Measurements from ENCODE around the gene ARAF.
A peak's percentile ranks its signal among the peaks of the same experiment; 100 is the strongest.

The ARAF gene

DNA sequence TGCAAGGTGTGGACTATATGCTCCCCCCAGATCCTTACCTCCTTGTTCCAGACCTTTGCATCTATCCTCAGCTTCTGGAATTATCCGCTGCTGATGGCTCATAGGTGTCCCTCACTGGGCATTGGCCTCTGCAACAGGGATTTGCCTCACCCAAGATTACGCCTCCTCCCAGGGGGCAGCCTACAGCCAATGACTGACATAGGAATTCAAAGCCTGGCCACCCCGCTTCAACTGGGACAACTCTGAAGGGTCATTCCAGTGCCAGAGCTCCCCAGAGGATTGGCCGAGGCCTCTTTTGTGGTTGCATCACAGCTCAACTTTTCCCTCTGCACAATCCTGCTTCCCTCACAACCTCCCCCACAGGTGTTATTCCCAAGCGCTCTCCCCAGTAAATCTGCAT is 53.6 kb downstream of the ARAF start:
- Histone ChIP-seq H3K4me1 (ENCODE audit: low read length) (no peaks in the 10 kb centered on the region), H3K9me3 (replicated peaks; ENCODE audit: insufficient read depth, low read length) (no peaks in the 10 kb centered on the region), H3K27me3 (replicated peaks; ENCODE audit: insufficient read depth, low read length) (no peaks in the 10 kb centered on the region), H3F3A (ENCODE audit: insufficient read depth, low read length) (no peaks in the 10 kb centered on the region), H3K9ac (ENCODE audit: low read length) (no peak overlapping the region), H3K4me2 (ENCODE audit: low read depth, low read length) (no peak overlapping the region), H3K9me2 (replicated peaks; ENCODE audit: insufficient read depth, low read length) (no peaks in the 10 kb centered on the region), H2AFZ (ENCODE audit: low read length) (no peak overlapping the region), H3K27ac (ENCODE audit: low read length) (no peak overlapping the region), H3K4me3 (ENCODE audit: low read length) (no peak overlapping the region), H3K79me2 (ENCODE audit: low read length) (no peaks in the 10 kb centered on the region), H3K36me3 (replicated peaks; ENCODE audit: insufficient read depth, low read length) (no peaks in the 10 kb centered on the region), H4K20me1 (ENCODE audit: insufficient read depth, low read length) (no peaks in the 10 kb centered on the region)
- no peak for TF ChIP-seq EZH2 (optimal IDR thresholded peaks at IDR 0.05; ENCODE audit: low read depth, low read length)
- no peak for TF ChIP-seq EZH2phosphoT487 (IDR thresholded peaks at IDR 0.05; ENCODE audit: low read length)
- TF ChIP-seq, protein P1, sequence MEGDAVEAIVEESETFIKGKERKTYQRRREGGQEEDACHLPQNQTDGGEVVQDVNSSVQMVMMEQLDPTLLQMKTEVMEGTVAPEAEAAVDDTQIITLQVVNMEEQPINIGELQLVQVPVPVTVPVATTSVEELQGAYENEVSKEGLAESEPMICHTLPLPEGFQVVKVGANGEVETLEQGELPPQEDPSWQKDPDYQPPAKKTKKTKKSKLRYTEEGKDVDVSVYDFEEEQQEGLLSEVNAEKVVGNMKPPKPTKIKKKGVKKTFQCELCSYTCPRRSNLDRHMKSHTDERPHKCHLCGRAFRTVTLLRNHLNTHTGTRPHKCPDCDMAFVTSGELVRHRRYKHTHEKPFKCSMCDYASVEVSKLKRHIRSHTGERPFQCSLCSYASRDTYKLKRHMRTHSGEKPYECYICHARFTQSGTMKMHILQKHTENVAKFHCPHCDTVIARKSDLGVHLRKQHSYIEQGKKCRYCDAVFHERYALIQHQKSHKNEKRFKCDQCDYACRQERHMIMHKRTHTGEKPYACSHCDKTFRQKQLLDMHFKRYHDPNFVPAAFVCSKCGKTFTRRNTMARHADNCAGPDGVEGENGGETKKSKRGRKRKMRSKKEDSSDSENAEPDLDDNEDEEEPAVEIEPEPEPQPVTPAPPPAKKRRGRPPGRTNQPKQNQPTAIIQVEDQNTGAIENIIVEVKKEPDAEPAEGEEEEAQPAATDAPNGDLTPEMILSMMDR (IDR thresholded peaks at IDR 0.05; ENCODE audit: low read length), result no peak
- DNase-seq, result no peak

- Histone ChIP-seq H3K36me3 (replicated peaks; ENCODE audit: insufficient read depth, low read length) (no peaks in the 10 kb centered on the region), H3K9me2 (replicated peaks; ENCODE audit: insufficient read depth, low read length) (no peaks in the 10 kb centered on the region), H3K4me1 (ENCODE audit: low read length) (no peaks in the 10 kb centered on the region), H3K79me2 (ENCODE audit: low read length) (no peaks in the 10 kb centered on the region), H2AFZ (ENCODE audit: low read length) (no peak overlapping the region), H3F3A (ENCODE audit: insufficient read depth, low read length) (no peaks in the 10 kb centered on the region), H3K4me3 (ENCODE audit: low read length) (no peak overlapping the region), H3K9me3 (replicated peaks; ENCODE audit: insufficient read depth, low read length) (no peaks in the 10 kb centered on the region), H3K9ac (ENCODE audit: low read length) (no peak overlapping the region), H3K4me2 (ENCODE audit: low read depth, low read length) (no peak overlapping the region), H3K27ac (ENCODE audit: low read length) (no peak overlapping the region), H4K20me1 (ENCODE audit: insufficient read depth, low read length) (no peaks in the 10 kb centered on the region), H3K27me3 (replicated peaks; ENCODE audit: insufficient read depth, low read length) (no peaks in the 10 kb centered on the region)
- no peak for DNase-seq
- TF ChIP-seq EZH2phosphoT487 (IDR thresholded peaks at IDR 0.05; ENCODE audit: low read length), result no peak
- TF ChIP-seq, protein P1 (IDR thresholded peaks at IDR 0.05; ENCODE audit: low read length), result no peak
- no peak for TF ChIP-seq EZH2 (optimal IDR thresholded peaks at IDR 0.05; ENCODE audit: low read depth, low read length)
These were observed 58.0 kb downstream of the ARAF start for GRCh38 chrX:47618923-47619485.

GRCh38 chrX:47619486-47620302 is 58.7 kb downstream of the ARAF start, which contains the start of gene SYN1:
TSS of gene SYN1 (minus strand) at chrX:47619857. CDS start at chrX:47619728, 129 bp downstream.
- no peaks in the 10 kb centered on the region for H3K4me1 ChIP-seq (ENCODE audit: low read length)
- H3K9me3 ChIP-seq (replicated peaks; ENCODE audit: insufficient read depth, low read length), result no peaks in the 10 kb centered on the region
- H3K27ac ChIP-seq (ENCODE audit: low read length), result no peak within 1 kb of the TSS
- no peak within 1 kb of the TSS for H3K4me3 ChIP-seq (ENCODE audit: low read length)
- H3K9me2 ChIP-seq (replicated peaks; ENCODE audit: insufficient read depth, low read length), result no peaks in the 10 kb centered on the region
- H3K27me3 ChIP-seq (replicated peaks; ENCODE audit: insufficient read depth, low read length), result no peaks in the 10 kb centered on the region
- H3K36me3 ChIP-seq (replicated peaks; ENCODE audit: insufficient read depth, low read length), result no peaks in the 10 kb centered on the region
- no peak within 1 kb of the TSS for H3K4me2 ChIP-seq (ENCODE audit: low read depth, low read length)
- no peaks in the 10 kb centered on the region for H4K20me1 ChIP-seq (ENCODE audit: insufficient read depth, low read length)
- H3K9ac ChIP-seq (ENCODE audit: low read length), result no peak within 1 kb of the TSS
- H2AFZ ChIP-seq (ENCODE audit: low read length), result no peak within 1 kb of the TSS
- peak; percentile 76 for DNase-seq
- no peaks in the 10 kb centered on the region for H3K79me2 ChIP-seq (ENCODE audit: low read length)
- no peak for TF ChIP-seq EZH2 (optimal IDR thresholded peaks at IDR 0.05; ENCODE audit: low read depth, low read length)
- no peak for TF ChIP-seq EZH2phosphoT487 (IDR thresholded peaks at IDR 0.05; ENCODE audit: low read length)
- TF ChIP-seq, protein P1 (IDR thresholded peaks at IDR 0.05; ENCODE audit: low read length), result no peak; the same call in 1 of the 2 replicates
- no peaks in the 10 kb centered on the region for H3F3A ChIP-seq (ENCODE audit: insufficient read depth, low read length)

Data from MM.1S (cell line).